Measurements from ENCODE around the gene ZNF740.

DNA sequence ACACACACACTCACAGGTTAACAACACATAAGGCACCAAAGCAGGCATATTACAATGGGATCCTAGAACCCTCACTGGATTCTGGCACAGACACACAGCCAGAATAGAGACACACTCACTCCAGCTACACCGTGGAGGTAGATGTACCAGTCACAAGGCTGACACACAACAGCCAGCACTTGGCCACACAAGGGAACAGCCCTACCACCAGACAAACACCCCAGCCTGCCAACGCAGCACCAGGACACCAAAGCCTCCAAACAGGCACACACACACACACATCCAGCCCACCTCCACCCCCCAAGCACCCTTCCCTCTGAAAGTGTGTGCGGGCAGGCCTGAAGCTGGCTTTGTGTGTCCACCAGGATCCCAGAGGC, 37.4 kb downstream of the ZNF740 start:
- TF ChIP-seq, protein P1, sequence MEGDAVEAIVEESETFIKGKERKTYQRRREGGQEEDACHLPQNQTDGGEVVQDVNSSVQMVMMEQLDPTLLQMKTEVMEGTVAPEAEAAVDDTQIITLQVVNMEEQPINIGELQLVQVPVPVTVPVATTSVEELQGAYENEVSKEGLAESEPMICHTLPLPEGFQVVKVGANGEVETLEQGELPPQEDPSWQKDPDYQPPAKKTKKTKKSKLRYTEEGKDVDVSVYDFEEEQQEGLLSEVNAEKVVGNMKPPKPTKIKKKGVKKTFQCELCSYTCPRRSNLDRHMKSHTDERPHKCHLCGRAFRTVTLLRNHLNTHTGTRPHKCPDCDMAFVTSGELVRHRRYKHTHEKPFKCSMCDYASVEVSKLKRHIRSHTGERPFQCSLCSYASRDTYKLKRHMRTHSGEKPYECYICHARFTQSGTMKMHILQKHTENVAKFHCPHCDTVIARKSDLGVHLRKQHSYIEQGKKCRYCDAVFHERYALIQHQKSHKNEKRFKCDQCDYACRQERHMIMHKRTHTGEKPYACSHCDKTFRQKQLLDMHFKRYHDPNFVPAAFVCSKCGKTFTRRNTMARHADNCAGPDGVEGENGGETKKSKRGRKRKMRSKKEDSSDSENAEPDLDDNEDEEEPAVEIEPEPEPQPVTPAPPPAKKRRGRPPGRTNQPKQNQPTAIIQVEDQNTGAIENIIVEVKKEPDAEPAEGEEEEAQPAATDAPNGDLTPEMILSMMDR (conservative IDR thresholded peaks at IDR 0.05), result no peak
- no peak for TF ChIP-seq ZFX (IDR thresholded peaks at IDR 0.05)

Data from C4-2B (cell line).